Spleen (tissue), 11 donors: Measurements from ENCODE around the gene GPSM3. TPM values are rescaled to one million over a fixed set of nuclear protein-coding genes. Genes with fewer than 3 reads are reported as not detected.

ENCODE experiments used
- DNase-seq: peaks from one replicate; pipeline ENCODE4 v3.0.0-alpha.2; 2020
- H3K27ac ChIP-seq, 8 donors: fragments of 200-600 bp; sonication (generic) in 7 of 8; 1 replicate in 4 of 8; 2 replicates in 4 of 8; pipeline versions ENCODE4 v1.5.0 to v1.8.0; 2016 to 2021; ENCODE audit warnings: inconsistent platforms in 4 of 8, mild to moderate bottlenecking in 4 of 8, moderate library complexity in 1 of 8
- H3K27me3 ChIP-seq, 7 donors: fragments of 200-600 bp; sonication (generic) in 6 of 7; replicated peaks in 1 of 7; 1 replicate in 4 of 7; 2 replicates in 3 of 7; pipeline versions ENCODE4 v1.5.0 to v1.8.0; 2016 to 2021; ENCODE audit warnings: inconsistent platforms in 3 of 7, mild to moderate bottlenecking in 1 of 7
- H3K36me3 ChIP-seq, 6 donors: fragments of 200-600 bp; sonication (generic) in 5 of 6; 1 replicate in 4 of 6; 2 replicates in 2 of 6; pipeline versions ENCODE4 v1.5.0 to v1.8.0; 2016 to 2021; ENCODE audit warnings: inconsistent platforms in 2 of 6
- H3K4me1 ChIP-seq, 6 donors: fragments of 200-600 bp; sonication (generic) in 5 of 6; 1 replicate in 3 of 6; 2 replicates in 3 of 6; pipeline versions ENCODE4 v1.5.0 to v1.8.0; 2016 to 2021; ENCODE audit warnings: inconsistent platforms in 3 of 6
- H3K4me3 ChIP-seq, 8 donors: fragments of 200-600 bp; sonication (generic) in 7 of 8; 1 replicate in 4 of 8; 2 replicates in 4 of 8; pipeline versions ENCODE4 v1.5.0 to v1.8.0; 2016 to 2021; ENCODE audit warnings: inconsistent platforms in 4 of 8, mild to moderate bottlenecking in 4 of 8, moderate library complexity in 2 of 8
- H3K9me3 ChIP-seq, 8 donors: fragments of 200-600 bp; sonication (generic) in 7 of 8; 1 replicate in 4 of 8; 2 replicates in 4 of 8; pipeline versions ENCODE4 v1.5.0 to v1.8.0; 2016 to 2021; ENCODE audit warnings: inconsistent platforms in 4 of 8
- CTCF ChIP-seq, 11 experiments: fragments of 200-600 bp in 7 of 11; fragments of 450-650 bp in 4 of 11; sonication (generic) in 4 of 11; IDR thresholded peaks in 8 of 11; conservative IDR thresholded peaks in 3 of 11; 1 replicate in 7 of 11; 2 replicates in 4 of 11; pipeline versions ENCODE4 v1.4.0 to v1.8.0; 2016 to 2021; ENCODE audit warnings: antibody characterized with exemption in 11 of 11, inconsistent platforms in 4 of 11, mild to moderate bottlenecking in 1 of 11
- POLR2A ChIP-seq, 3 donors: fragments of 450-650 bp; IDR thresholded peaks; one replicate each; pipeline ENCODE4 v1.5.1; 2017; ENCODE audit warnings: antibody characterized with exemption in 3 of 3, mild to moderate bottlenecking in 1 of 3
- POLR2AphosphoS5 ChIP-seq, 3 donors: sonication (generic); formaldehyde crosslinking; IDR thresholded peaks; one replicate each; pipeline ENCODE4 v1.5.1; 2017; ENCODE audit warnings: antibody characterized with exemption in 3 of 3
- WGBS, 5 donors: extraction: QIAGEN DNeasy Blood & Tissue Kit in 3 of 5; methylation state at CpG; one replicate each; pipeline versions ENCODE4 v1.1.5 to v1.1.7; 2013 to 2018; 5-methylcytosine and 5-hydroxymethylcytosine counted together
- intact Hi-C: fragments of 100-400 bp; cut with DNase I; formaldehyde crosslinking; loops from one replicate; pipeline ENCODE4 v1.15.0; 2023; ENCODE audit warnings: low total_unique reads
- polyA plus RNA-seq, 3 donors: library from polyadenylated mRNA; stranded (reverse); fragments of 200-250 nt; gene quantifications; one replicate each; pipeline ENCODE4 v1.2.1, GENCODE V29; 2013
- total RNA-seq, 7 donors: library from RNA; depleted of rRNA in 3 of 7; stranded (reverse); fragments of >200 nt in 3 of 7; fragmentation: NEBNext Ultra II Directional in 4 of 7; extraction: Animal tissue kit (Norgen Biotek cat#: 25700) in 4 of 7; gene quantifications; one replicate each; pipeline versions ENCODE4 v1.1.0 to v1.2.1, GENCODE V29; 2016 to 2021
- donor health status: healthy with polysubstance abuse.
- donor health status: DM: no; HTN: no; CAD: no; lungs with moderate emphysema.
- donor health status: DM: no; HTN: no; CAD: no.
- donor health status: Bipolar disorder and iron deficiency.
- donor health status: healthy.
- donor health status: DM: no; HTN: no; CAD: no.
- donor health status: DM: yes; HTN: yes; CAD: no.

GPSM3 gene
- total and polyA plus RNA-seq, 10 donors: 140 to 263 (median 195) TPM

GRCh38 chr6:32156891-32157290, 35.6 kb downstream of the GPSM3 start:
- Histone ChIP-seq H3K27me3 (peaks cover 0 to 27% (median 0%) of the 10 kb centered on the region in 7 donors), H3K27ac (no peak overlapping the region), H3K4me1 (peaks cover 6 to 42% (median 28%) of the 10 kb centered on the region in 6 donors), H3K4me3 (no peak overlapping the region), H3K36me3 (peaks cover 0 to 42% (median 16%) of the 10 kb centered on the region in 6 donors), H3K9me3 (no peaks in the 10 kb centered on the region)
- DNase-seq: no peak
- intact Hi-C loops: no loop called here
- TF ChIP-seq CTCF (IDR thresholded peaks at IDR 0.05 in 8 of 11, conservative IDR thresholded peaks at IDR 0.05 in 3 of 11): no peak
- TF ChIP-seq POLR2A (IDR thresholded peaks at IDR 0.05): no peak
- no peak for TF ChIP-seq POLR2AphosphoS5 (IDR thresholded peaks at IDR 0.05)
- 90 to 98% (median 95%) methylated on average over 9 of the region's 9 CpGs for WGBS, 5 donors

GRCh38 chr6:32154514-32155161, 37.8 kb downstream of the GPSM3 start:
- Histone ChIP-seq H3K4me1 (peaks cover 6 to 62% (median 35%) of the 10 kb centered on the region in 6 donors), H3K9me3 (no peaks in the 10 kb centered on the region), H3K36me3 (peaks cover 0 to 39% (median 16%) of the 10 kb centered on the region in 6 donors), H3K27ac (peak overlapping the region; percentile 60 to 86 (median 82)), H3K27me3 (peaks cover 0 to 49% (median 19%) of the 10 kb centered on the region in 7 donors), H3K4me3 (peak overlapping the region; percentile 49 to 80 (median 68))
- intact Hi-C loops: no loop called here
- no peak for TF ChIP-seq POLR2A (IDR thresholded peaks at IDR 0.05)
- peak; percentile 37 to 75 (median 57) for TF ChIP-seq CTCF (IDR thresholded peaks at IDR 0.05 in 8 of 11, conservative IDR thresholded peaks at IDR 0.05 in 3 of 11)
- TF ChIP-seq POLR2AphosphoS5 (IDR thresholded peaks at IDR 0.05): peak; percentile 38 to 64 (median 59)
- 1 to 6% (median 4%) methylated on average over 15 to 34 of the region's 34 CpGs for WGBS, 5 donors
- DNase-seq: peak; percentile 88

- Histone ChIP-seq H3K4me1 (peaks cover 6 to 70% (median 39%) of the 10 kb centered on the region in 6 donors), H3K9me3 (no peaks in the 10 kb centered on the region), H3K4me3 (peak within 1 kb of the TSS; percentile 49 to 80 (median 68)), H3K36me3 (peaks cover 0 to 32% (median 14%) of the 10 kb centered on the region in 6 donors), H3K27me3 (peaks cover 0 to 57% (median 27%) of the 10 kb centered on the region in 7 donors), H3K27ac (peak within 1 kb of the TSS; percentile 62 to 86 (median 82))
- intact Hi-C loops: no loop called here
- 1 to 6% (median 2%) methylated on average over 49 to 52 of the region's 52 CpGs for WGBS, 5 donors
- TF ChIP-seq POLR2A (IDR thresholded peaks at IDR 0.05) (no peak), POLR2AphosphoS5 (IDR thresholded peaks at IDR 0.05) (peak; percentile 71 to 81 (median 75)), CTCF (IDR thresholded peaks at IDR 0.05 in 8 of 11, conservative IDR thresholded peaks at IDR 0.05 in 3 of 11) (peak in 4 of 11 experiments; percentile 3 to 23 (median 4))
- peak; percentile 85 for DNase-seq
Measured at GRCh38 chr6:32153564-32154513, 38.6 kb downstream of the GPSM3 start, which contains the start of gene PPT2. PPT2 (plus strand) TSS chr6:32154141; CDS start chr6:32154595, 454 bp downstream.
